OCI-LY3 (cell line): Measurements from ENCODE around the gene CD46.

ENCODE experiments used
- EZH2phosphoT487 ChIP-seq: fragments of 200-600 bp; shearing (Covaris generic); IDR thresholded peaks from 2 replicates; pipeline ENCODE4 v1.6.1; 2018; ENCODE audit warnings: antibody characterized with exemption, mixed run types, low read depth
- TF ChIP-seq, protein P1 (sequence below): fragments of 200-600, 300-600 bp; sonication (generic); IDR thresholded peaks from 2 replicates; pipeline ENCODE4 v1.5.1; 2014; ENCODE audit warnings: antibody characterized with exemption, low read length, low read depth

DNA sequence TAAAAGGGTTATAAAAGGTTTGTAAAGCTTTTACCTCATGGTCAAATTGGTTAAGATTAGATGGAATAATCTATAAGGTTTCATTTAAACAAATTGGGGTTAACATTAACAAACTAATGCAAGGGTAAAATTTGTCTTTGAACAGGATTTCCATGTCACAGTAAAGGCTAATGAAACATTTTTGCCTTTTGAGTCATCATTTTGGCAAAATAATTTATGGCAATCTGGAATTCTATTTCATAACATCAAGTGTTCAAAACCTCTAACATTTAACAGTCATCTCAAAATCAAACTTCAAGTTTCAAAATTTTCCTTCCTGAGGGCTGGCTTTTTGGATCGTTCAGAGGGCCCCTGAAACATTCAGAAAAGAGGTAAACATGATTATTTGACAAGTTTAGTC is 6.6 kb upstream of the CD46 start:
- TF ChIP-seq, protein P1, sequence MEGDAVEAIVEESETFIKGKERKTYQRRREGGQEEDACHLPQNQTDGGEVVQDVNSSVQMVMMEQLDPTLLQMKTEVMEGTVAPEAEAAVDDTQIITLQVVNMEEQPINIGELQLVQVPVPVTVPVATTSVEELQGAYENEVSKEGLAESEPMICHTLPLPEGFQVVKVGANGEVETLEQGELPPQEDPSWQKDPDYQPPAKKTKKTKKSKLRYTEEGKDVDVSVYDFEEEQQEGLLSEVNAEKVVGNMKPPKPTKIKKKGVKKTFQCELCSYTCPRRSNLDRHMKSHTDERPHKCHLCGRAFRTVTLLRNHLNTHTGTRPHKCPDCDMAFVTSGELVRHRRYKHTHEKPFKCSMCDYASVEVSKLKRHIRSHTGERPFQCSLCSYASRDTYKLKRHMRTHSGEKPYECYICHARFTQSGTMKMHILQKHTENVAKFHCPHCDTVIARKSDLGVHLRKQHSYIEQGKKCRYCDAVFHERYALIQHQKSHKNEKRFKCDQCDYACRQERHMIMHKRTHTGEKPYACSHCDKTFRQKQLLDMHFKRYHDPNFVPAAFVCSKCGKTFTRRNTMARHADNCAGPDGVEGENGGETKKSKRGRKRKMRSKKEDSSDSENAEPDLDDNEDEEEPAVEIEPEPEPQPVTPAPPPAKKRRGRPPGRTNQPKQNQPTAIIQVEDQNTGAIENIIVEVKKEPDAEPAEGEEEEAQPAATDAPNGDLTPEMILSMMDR: no peak
- TF ChIP-seq EZH2phosphoT487: no peak
